HepG2 (cell line): Measurements from ENCODE around the gene SCFD2. TPM values are rescaled to one million over a fixed set of nuclear protein-coding genes. Genes with fewer than 3 reads are reported as not detected.

Source experiments
- ATAC-seq: fragments of 200-7000 bp; cut with Tn5 transposase; 3 replicates; pipeline ENCODE4 v1.9.1; 2020; ENCODE audit warnings: mild to moderate bottlenecking, moderate library complexity
- BruUV-seq: library from RNA; stranded (reverse); fragments of 400-500 nt; replicated peaks from 2 replicates; lab custom pipeline; 2021; lab: Mats Ljungman, UMichigan
- CTCF ChIA-PET: fragments of 300-600 bp; formaldehyde crosslinking; extraction: SDS; loops from one replicate; lab custom pipeline; 2021; ENCODE audit warnings: low total read pairs, inconsistent platforms, low intra/inter-chr PET ratio; lab: Yijun Ruan, JAX
- POLR2A ChIA-PET: fragments of 350-600 bp; sonication (Branson Sonifier 250); formaldehyde crosslinking; loops from one replicate; lab custom pipeline; 2020; ENCODE audit warnings: antibody characterized with exemption, inconsistent platforms; lab: Yijun Ruan, JAX
- DNase-seq: peaks from one replicate; pipeline ENCODE4 v3.0.0-alpha.2; 2015; ENCODE audit warnings: low spot score
- FAIRE-seq: peaks from 3 replicates; lab custom pipeline; 2011; peaks lifted over from hg19 to GRCh38; lab: Jason Lieb, UNC
- H2AFZ ChIP-seq: one replicate; pipeline ENCODE4 v1.6.1; 2011; ENCODE audit warnings: low read length, inconsistent platforms
- H3K27ac ChIP-seq: fragments of 300-600 bp; 3 replicates; pipeline ENCODE4 v1.8.0; 2011; ENCODE audit warnings: mixed run types, mild to moderate bottlenecking, mixed read lengths, low read length, inconsistent platforms; ENCODE audit not compliant: insufficient read depth; ENCODE audit errors: extremely low read length
- H3K27me3 ChIP-seq, 2 experiments: fragments of 200-600 bp in 1 of 2; 2 replicates in 1 of 2; 3 replicates in 1 of 2; pipeline versions ENCODE4 v1.6.0 to v1.8.0; 2011; ENCODE audit warnings: low read length in 2 of 2, mild to moderate bottlenecking in 2 of 2, moderate library complexity in 2 of 2, inconsistent platforms in 1 of 2; ENCODE audit not compliant: insufficient read depth in 2 of 2, control insufficient read depth in 1 of 2
- H3K36me3 ChIP-seq, 2 experiments: fragments of 200-600 bp in 1 of 2; replicated peaks in 1 of 2; 2 replicates in 1 of 2; 3 replicates in 1 of 2; pipeline versions ENCODE4 v1.5.1 to v1.8.0; 2011; ENCODE audit warnings: low read length in 2 of 2, inconsistent platforms in 1 of 2; ENCODE audit not compliant: insufficient read depth in 2 of 2, control insufficient read depth in 1 of 2
- H3K4me1 ChIP-seq: 2 replicates; pipeline ENCODE4 v1.5.1; 2012; ENCODE audit warnings: low read length, inconsistent platforms; ENCODE audit not compliant: insufficient read depth
- H3K4me2 ChIP-seq: 2 replicates; pipeline ENCODE4 v1.6.0; 2011; ENCODE audit warnings: low read depth, low read length, inconsistent platforms
- H3K4me3 ChIP-seq, 3 experiments: fragments of 200-600 bp in 1 of 3; sonication (generic), shearing (Covaris generic) in 1 of 3; replicated peaks in 1 of 3; 2 replicates each; pipeline ENCODE4 v1.5.1; 2011 to 2016; ENCODE audit warnings: low read length in 3 of 3, inconsistent platforms in 2 of 3, low read depth in 2 of 3, mild to moderate bottlenecking in 2 of 3, control low read depth in 1 of 3, mixed read lengths in 1 of 3; ENCODE audit not compliant: insufficient read depth in 1 of 3
- H3K79me2 ChIP-seq: one replicate; pipeline ENCODE4 v1.6.1; 2011; ENCODE audit warnings: low read length, inconsistent platforms; ENCODE audit not compliant: insufficient read depth
- H3K9ac ChIP-seq: 2 replicates; pipeline ENCODE4 v1.6.0; 2011; ENCODE audit warnings: mild to moderate bottlenecking, low read depth, low read length, inconsistent platforms; ENCODE audit not compliant: insufficient read depth
- H3K9me3 ChIP-seq: 2 replicates; pipeline ENCODE4 v1.5.1; 2012; ENCODE audit warnings: mild to moderate bottlenecking, low read length
- H4K20me1 ChIP-seq: 2 replicates; pipeline ENCODE4 v1.6.0; 2011; ENCODE audit warnings: inconsistent platforms, mild to moderate bottlenecking, low read length, moderate library complexity; ENCODE audit not compliant: insufficient read depth
- AGO2 ChIP-seq: fragments of 200-400 bp; formaldehyde crosslinking; optimal IDR thresholded peaks from 2 replicates; pipeline ENCODE3; 2017; ENCODE audit warnings: mild to moderate bottlenecking, low read depth, low read length, moderate library complexity
- ARNTL ChIP-seq: sonication (generic); formaldehyde crosslinking; IDR thresholded peaks from 2 replicates; pipeline ENCODE4 v1.4.0; 2020; ENCODE audit warnings: mild to moderate bottlenecking, missing genetic modification reagents
- E2F1 ChIP-seq: sonication (generic); formaldehyde crosslinking; IDR thresholded peaks from 2 replicates; pipeline ENCODE4 v1.5.0; 2020; ENCODE audit warnings: missing genetic modification reagents
- HDAC1 ChIP-seq: sonication (generic); formaldehyde crosslinking; IDR thresholded peaks from 2 replicates; pipeline ENCODE4 v1.5.1; 2020; ENCODE audit warnings: mild to moderate bottlenecking, missing genetic modification reagents
- RARA ChIP-seq: IDR thresholded peaks from 2 replicates; pipeline ENCODE4 v1.6.1; 2016; ENCODE audit warnings: missing genetic modification reagents, missing compliant biosample characterization
- RBM39 ChIP-seq: fragments of 200-400 bp; formaldehyde crosslinking; IDR thresholded peaks from one replicate; pipeline ENCODE4 v1.6.1; 2018; ENCODE audit warnings: antibody characterized with exemption, mild to moderate bottlenecking, low read depth, low read length; ENCODE audit not compliant: poor library complexity, severe bottlenecking
- ZBTB2 ChIP-seq: sonication (generic); formaldehyde crosslinking; IDR thresholded peaks from 2 replicates; pipeline ENCODE4 v1.8.0; 2022; ENCODE audit warnings: low read depth, missing genetic modification reagents
- ZFP36 ChIP-seq: fragments of 150-350 bp; IDR thresholded peaks from 2 replicates; pipeline ENCODE4 v1.6.1; 2018; ENCODE audit warnings: borderline replicate concordance, low read length, low read depth; ENCODE audit not compliant: partially characterized antibody
- WGBS: methylation state at CpG from one replicate; pipeline ENCODE4 v1.1.6; 2017; ENCODE audit warnings: low lambda C conversion rate; 5-methylcytosine and 5-hydroxymethylcytosine counted together
- in situ Hi-C: cut with HindIII; loops from 2 replicates; pipeline ENCODE4 v1.10.0; 2017; ENCODE audit warnings: low pct_unique_long_range_greater_than_20kb; ENCODE audit not compliant: extremely low pct_ligation_motif_present
- intact Hi-C: fragments of 100-400 bp; cut with micrococcal nuclease; formaldehyde crosslinking; loops from one replicate; pipeline ENCODE4 v1.10.0; 2022; ENCODE audit not compliant: unreplicated experiment
- polyA plus RNA-seq, 8 experiments: library from polyadenylated mRNA; depleted of rRNA in 3 of 8; stranded (reverse) in 7 of 8; unstranded in 1 of 8; fragments of >200 nt; fragmentation: Illumina TruSeq in 4 of 8; extraction: Trizol in 4 of 8; gene quantifications; 2 replicates each; pipeline versions ENCODE4 v1.2.1 to v1.2.3, GENCODE V29; 2011 to 2016; ENCODE audit warnings: low read depth in 4 of 8, missing spikeins in 1 of 8, mixed read lengths in 1 of 8; ENCODE audit not compliant: insufficient read depth in 1 of 8
- total RNA-seq, 5 experiments: library from RNA; depleted of rRNA; stranded (reverse); fragments of >200 nt; fragmentation: Illumina TruSeq; extraction: Trizol; gene quantifications; 2 replicates each; pipeline ENCODE4 v1.2.3, GENCODE V29; 2016; ENCODE audit warnings: low read depth in 1 of 5

Gene SCFD2
- total and polyA plus RNA-seq, 2 of the 13 experiments (the other 11 are each of a cell fraction or from before 2014, with no cell fraction given) = 4.6 to 15.6 TPM

GRCh38 chr4:52999626-53000025 lies 366.2 kb downstream of the SCFD2 start:
- BruUV-seq = no TSS peak
- no peak overlapping the region for H3K4me3 ChIP-seq
- no peak overlapping the region for H3K4me2 ChIP-seq
- CTCF ChIA-PET = no interaction called here
- no peaks in the 10 kb centered on the region for H3K36me3 ChIP-seq
- H3K27me3 ChIP-seq = no peaks in the 10 kb centered on the region
- in situ Hi-C loops = loop anchor here (25.0 kb wide), 4 partner anchors 287 to 913 kb away; no protein-coding TSS in a partner anchor
- H4K20me1 ChIP-seq = no peaks in the 10 kb centered on the region
- no peak for FAIRE-seq
- H3K9me3 ChIP-seq = no peaks in the 10 kb centered on the region
- no peak overlapping the region for H2AFZ ChIP-seq
- no peak for ATAC-seq
- no peak overlapping the region for H3K9ac ChIP-seq
- DNase-seq = no peak
- TF ChIP-seq ARNTL (CRISPR knock-in tag) = no peak
- no peak for TF ChIP-seq ZFP36
- no peak for TF ChIP-seq E2F1 (CRISPR knock-in tag)
- no peak for TF ChIP-seq RBM39
- TF ChIP-seq RARA (CRISPR knock-in tag) = peak; percentile 37; the same call in 1 of the 2 replicates
- TF ChIP-seq AGO2 = no peak
- no peak for TF ChIP-seq ZBTB2 (CRISPR knock-in tag)
- TF ChIP-seq HDAC1 = no peak
- POLR2A ChIA-PET = no interaction called here
- no peak overlapping the region for H3K27ac ChIP-seq
- WGBS = 75% methylated on average over 5 of the region's 6 CpGs
- intact Hi-C loops = no loop called here
- H3K79me2 ChIP-seq = no peaks in the 10 kb centered on the region
- H3K4me1 ChIP-seq = peaks cover 23% of the 10 kb centered on the region
